Left ventricle myocardium inferior (tissue), 1 donor: ENCODE measurements around the gene SPON1. TPM values are rescaled to one million over a fixed set of nuclear protein-coding genes. Genes with fewer than 3 reads are reported as not detected.

Experiments
- DNase-seq: peaks from one replicate; pipeline ENCODE4 v3.0.0-alpha.2; 2020
- H3K27ac ChIP-seq: fragments of 200-600 bp; replicated peaks from 2 replicates; pipeline ENCODE4 v1.8.0; 2021
- H3K27me3 ChIP-seq: fragments of 200-600 bp; 2 replicates; pipeline ENCODE4 v1.8.0; 2021; ENCODE audit warnings: low read depth
- H3K36me3 ChIP-seq: fragments of 200-600 bp; 2 replicates; pipeline ENCODE4 v1.8.0; 2021
- H3K4me1 ChIP-seq: fragments of 200-600 bp; 2 replicates; pipeline ENCODE4 v1.8.0; 2021
- H3K4me3 ChIP-seq: fragments of 200-600 bp; 2 replicates; pipeline ENCODE4 v1.8.0; 2021; ENCODE audit warnings: mild to moderate bottlenecking, moderate library complexity
- H3K9me3 ChIP-seq: fragments of 200-600 bp; replicated peaks from 2 replicates; pipeline ENCODE4 v1.8.0; 2021
- intact Hi-C: fragments of 100-400 bp; cut with micrococcal nuclease; formaldehyde crosslinking; loops from one replicate; pipeline ENCODE4 v1.11.0; 2022
- total RNA-seq: library from RNA; stranded (reverse); fragmentation: NEBNext Ultra II Directional; extraction: Animal tissue kit (Norgen Biotek cat#: 25700); gene quantifications from one replicate; pipeline ENCODE4 v1.2.1, GENCODE V29; 2021
- TF ChIP-seq, protein P1 (sequence below): fragments of 200-600 bp; IDR thresholded peaks from 2 replicates; pipeline ENCODE4 v1.8.0; 2021; ENCODE audit warnings: antibody characterized with exemption, mild to moderate bottlenecking, borderline replicate concordance
- donor health status: DM: no; HTN: yes; CAD: no; lungs with severe emphysema.

SPON1 gene
- total RNA-seq, 1 donor from 2014 or later, result 9.4 TPM

DNA sequence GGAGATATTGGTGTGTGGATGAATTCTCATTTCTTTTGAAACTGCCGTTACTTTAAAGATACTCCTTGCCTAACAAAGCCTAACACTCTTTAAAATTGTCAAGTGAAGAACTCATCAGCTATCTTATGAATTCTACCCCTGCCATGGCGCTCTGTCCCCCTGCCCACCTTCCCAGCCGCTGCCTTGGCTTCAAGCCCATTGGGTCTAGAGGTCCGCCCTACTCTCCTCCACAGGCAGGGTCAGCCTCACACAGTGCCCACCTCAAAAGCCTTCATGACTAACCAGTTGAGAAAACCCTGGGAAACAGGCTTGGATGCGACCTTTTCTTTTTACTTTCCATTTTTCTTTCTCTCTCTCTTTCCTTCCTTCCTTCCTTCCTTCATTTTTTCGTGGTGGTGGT, 267.9 kb downstream of the SPON1 start:
- intact Hi-C loops, result no loop called here
- Histone ChIP-seq H3K36me3 (no peaks in the 10 kb centered on the region), H3K27me3 (peaks cover 73% of the 10 kb centered on the region), H3K9me3 (peaks cover 29% of the 10 kb centered on the region), H3K4me1 (no peaks in the 10 kb centered on the region), H3K27ac (no peak overlapping the region), H3K4me3 (no peak overlapping the region)
- DNase-seq, result no peak
- TF ChIP-seq, protein P1, sequence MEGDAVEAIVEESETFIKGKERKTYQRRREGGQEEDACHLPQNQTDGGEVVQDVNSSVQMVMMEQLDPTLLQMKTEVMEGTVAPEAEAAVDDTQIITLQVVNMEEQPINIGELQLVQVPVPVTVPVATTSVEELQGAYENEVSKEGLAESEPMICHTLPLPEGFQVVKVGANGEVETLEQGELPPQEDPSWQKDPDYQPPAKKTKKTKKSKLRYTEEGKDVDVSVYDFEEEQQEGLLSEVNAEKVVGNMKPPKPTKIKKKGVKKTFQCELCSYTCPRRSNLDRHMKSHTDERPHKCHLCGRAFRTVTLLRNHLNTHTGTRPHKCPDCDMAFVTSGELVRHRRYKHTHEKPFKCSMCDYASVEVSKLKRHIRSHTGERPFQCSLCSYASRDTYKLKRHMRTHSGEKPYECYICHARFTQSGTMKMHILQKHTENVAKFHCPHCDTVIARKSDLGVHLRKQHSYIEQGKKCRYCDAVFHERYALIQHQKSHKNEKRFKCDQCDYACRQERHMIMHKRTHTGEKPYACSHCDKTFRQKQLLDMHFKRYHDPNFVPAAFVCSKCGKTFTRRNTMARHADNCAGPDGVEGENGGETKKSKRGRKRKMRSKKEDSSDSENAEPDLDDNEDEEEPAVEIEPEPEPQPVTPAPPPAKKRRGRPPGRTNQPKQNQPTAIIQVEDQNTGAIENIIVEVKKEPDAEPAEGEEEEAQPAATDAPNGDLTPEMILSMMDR, result no peak

DNA sequence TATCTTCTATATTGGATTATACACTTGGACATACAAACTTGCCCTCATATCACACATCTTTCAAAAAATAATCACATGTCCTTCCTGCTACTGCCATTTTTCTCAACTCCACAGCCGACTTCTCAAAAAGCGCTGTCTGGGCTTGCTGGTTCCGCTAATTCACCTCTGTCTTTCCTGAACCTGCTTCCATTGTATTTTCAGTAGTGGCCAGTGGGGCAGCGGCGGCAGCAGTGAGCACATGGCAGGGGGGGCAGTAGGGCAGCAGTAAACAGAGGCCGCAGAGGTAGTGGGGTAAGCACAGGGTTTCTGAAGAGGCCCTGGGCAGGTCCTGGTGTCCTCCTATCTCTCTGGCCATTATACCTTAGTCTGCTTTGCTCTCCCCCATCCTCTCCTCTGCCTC, 270.1 kb downstream of the SPON1 start:
- Histone ChIP-seq H3K27ac (no peak overlapping the region), H3K4me3 (no peak overlapping the region), H3K4me1 (no peaks in the 10 kb centered on the region), H3K9me3 (peaks cover 8% of the 10 kb centered on the region), H3K27me3 (peaks cover 93% of the 10 kb centered on the region), H3K36me3 (no peaks in the 10 kb centered on the region)
- TF ChIP-seq, protein P1, result peak; percentile 45
- intact Hi-C loops, result no loop called here
- no peak for DNase-seq

DNA sequence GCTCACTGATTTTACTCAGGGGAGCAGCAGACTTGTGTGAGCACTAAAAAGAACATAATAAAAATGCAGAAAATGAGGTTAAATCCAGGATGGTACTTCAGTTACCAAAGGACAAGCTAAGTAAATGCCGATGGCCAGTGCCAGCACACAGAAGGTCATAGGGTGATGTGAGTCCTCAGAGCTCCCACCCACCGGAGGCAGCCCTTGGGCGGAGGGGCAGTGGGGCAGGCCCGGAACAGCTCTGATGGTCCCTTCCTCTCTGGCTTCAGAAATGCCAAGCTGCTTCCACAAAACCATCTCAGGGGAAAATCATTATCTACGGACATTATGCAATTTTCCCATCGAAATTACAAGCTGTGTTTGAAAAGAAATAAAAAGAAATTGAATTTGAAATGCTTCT, 271.9 kb downstream of the SPON1 start:
- Histone ChIP-seq H3K4me3 (no peak overlapping the region), H3K27ac (no peak overlapping the region), H3K36me3 (no peaks in the 10 kb centered on the region), H3K27me3 (peaks cover 91% of the 10 kb centered on the region), H3K9me3 (no peaks in the 10 kb centered on the region), H3K4me1 (no peaks in the 10 kb centered on the region)
- DNase-seq, result peak; percentile 23
- intact Hi-C loops, result no loop called here
- TF ChIP-seq, protein P1, result no peak

DNA sequence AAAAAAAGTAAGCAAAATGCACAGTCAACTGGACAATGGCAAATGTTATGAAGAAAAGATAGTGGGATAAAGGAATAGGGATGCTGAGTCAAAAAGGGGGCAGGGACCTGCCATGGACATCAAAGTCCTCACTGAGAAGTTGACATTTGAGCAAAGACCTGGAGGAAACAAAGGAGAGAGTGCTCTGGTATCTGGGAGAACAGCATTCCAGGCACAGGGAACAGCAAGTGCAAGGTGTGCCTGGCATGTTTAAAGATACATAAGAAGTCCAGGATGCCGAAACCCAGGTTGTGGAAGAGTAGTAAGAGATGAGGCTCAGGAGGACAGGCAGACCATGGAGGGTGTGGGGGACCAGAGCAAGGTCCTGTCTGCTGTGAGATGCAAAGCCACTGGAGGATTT, 273.2 kb downstream of the SPON1 start:
- TF ChIP-seq, protein P1, result no peak
- no peak overlapping the region for H3K4me3 ChIP-seq
- H3K4me1 ChIP-seq, result no peaks in the 10 kb centered on the region
- H3K9me3 ChIP-seq, result no peaks in the 10 kb centered on the region
- no peak for DNase-seq
- peaks cover 89% of the 10 kb centered on the region for H3K27me3 ChIP-seq
- no peaks in the 10 kb centered on the region for H3K36me3 ChIP-seq
- H3K27ac ChIP-seq, result no peak overlapping the region
- intact Hi-C loops, result no loop called here

DNA sequence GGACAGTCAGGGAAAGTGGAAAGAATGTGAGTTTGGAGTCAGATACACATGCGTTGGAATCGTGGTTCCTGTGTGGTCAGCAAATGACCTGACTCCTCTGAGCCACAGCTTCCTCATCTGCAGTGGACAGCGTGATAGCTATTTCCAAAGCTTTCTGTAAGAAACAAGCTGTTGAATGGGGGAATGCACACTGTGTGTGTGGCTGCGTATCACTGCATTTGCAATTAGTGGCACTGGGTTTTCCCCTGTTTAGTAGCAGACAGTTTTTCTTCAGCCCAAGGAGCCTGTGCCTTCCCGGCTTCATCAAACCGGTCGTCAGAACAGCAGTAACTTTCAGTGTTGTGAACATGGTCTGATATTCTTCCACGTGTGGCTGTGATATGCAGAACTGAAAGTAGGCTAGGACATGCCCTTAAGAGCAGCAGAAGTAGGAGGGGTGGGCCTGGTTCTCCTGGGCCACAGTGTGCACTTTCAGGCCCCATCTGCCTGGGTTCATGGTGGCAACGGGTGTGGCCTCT, 275.0 kb downstream of the SPON1 start:
- H3K4me1 ChIP-seq, result no peaks in the 10 kb centered on the region
- DNase-seq, result no peak
- no peak overlapping the region for H3K27ac ChIP-seq
- H3K36me3 ChIP-seq, result no peaks in the 10 kb centered on the region
- intact Hi-C loops, result no loop called here
- H3K4me3 ChIP-seq, result no peak overlapping the region
- TF ChIP-seq, protein P1, result no peak
- no peaks in the 10 kb centered on the region for H3K9me3 ChIP-seq
- H3K27me3 ChIP-seq, result peaks cover 71% of the 10 kb centered on the region

DNA sequence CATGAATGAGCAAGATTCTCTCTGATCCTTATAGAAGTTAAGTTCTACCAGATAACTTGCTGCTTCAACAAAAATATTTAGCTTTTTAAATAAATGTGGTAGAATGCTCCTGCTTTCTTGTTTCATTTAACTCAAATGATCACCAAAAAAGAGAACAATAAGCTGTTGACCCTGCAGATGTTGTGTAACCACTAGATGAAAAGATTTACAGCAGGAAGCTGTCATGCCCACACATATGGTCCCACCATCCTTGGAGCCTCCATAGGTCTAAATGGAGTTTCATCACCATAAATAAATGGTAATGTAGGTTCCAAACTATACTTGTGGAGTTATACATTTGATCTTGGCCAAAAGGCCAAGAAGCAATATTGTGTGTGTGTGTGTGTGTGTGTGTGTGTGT, 277.7 kb downstream of the SPON1 start:
- no peak for DNase-seq
- Histone ChIP-seq H3K27ac (no peak overlapping the region), H3K36me3 (no peaks in the 10 kb centered on the region), H3K4me1 (no peaks in the 10 kb centered on the region), H3K9me3 (no peaks in the 10 kb centered on the region), H3K4me3 (no peak overlapping the region), H3K27me3 (peaks cover 66% of the 10 kb centered on the region)
- TF ChIP-seq, protein P1, result no peak
- intact Hi-C loops, result no loop called here
